CD4-positive, alpha-beta T cell treated with Interleukin-12 subunit alpha and Interleukin-12 subunit beta, for 1 hour (primary cell): ENCODE results near the gene MAP2K7.
"Not testable (repeated sequence)": the region's sequence is repeated elsewhere in the genome, so short reads cannot be mapped to it uniquely, and the experiment has no call there.

Source experiments
- DNase-seq: peaks from one replicate; pipeline ENCODE4 v3.0.0-alpha.2; 2020

The MAP2K7 gene

GRCh38 chr19:7932276-7932929 lies 28.7 kb downstream of the MAP2K7 start:
- no peak for DNase-seq

GRCh38 chr19:7932930-7933300 lies 29.2 kb downstream of the MAP2K7 start:
- DNase-seq = no peak

GRCh38 chr19:7933411-7933810 lies 29.7 kb downstream of the MAP2K7 start:
- no peak for DNase-seq

GRCh38 chr19:7933828-7934725 lies 30.4 kb downstream of the MAP2K7 start:
- no peak for DNase-seq

GRCh38 chr19:7934766-7935165 lies 31.1 kb downstream of the MAP2K7 start:
- DNase-seq = no peak

- DNase-seq = no peak
Observed at GRCh38 chr19:7940841-7941240, 37.2 kb downstream of the MAP2K7 start.

- no peak for DNase-seq
Observed at GRCh38 chr19:7941895-7942596, 38.4 kb downstream of the MAP2K7 start.

GRCh38 chr19:7942981-7943443 lies 39.3 kb downstream of the MAP2K7 start:
- no peak for DNase-seq

GRCh38 chr19:7943444-7944176 lies 39.9 kb downstream of the MAP2K7 start, which contains the start of gene TIMM44:
Gene TIMM44 (minus strand): TSS chr19:7943666. CDS start chr19:7943651, 15 bp downstream.
- peak; percentile 99 for DNase-seq

GRCh38 chr19:7944177-7944761 lies 40.6 kb downstream of the MAP2K7 start:
- peak; percentile 87 for DNase-seq

GRCh38 chr19:7947939-7948338 lies 44.3 kb downstream of the MAP2K7 start:
- no peak for DNase-seq

GRCh38 chr19:7953060-7953459 lies 49.4 kb downstream of the MAP2K7 start:
- no peak for DNase-seq

GRCh38 chr19:7953576-7953975 lies 49.9 kb downstream of the MAP2K7 start:
- no peak for DNase-seq

GRCh38 chr19:7955696-7956095 lies 52.0 kb downstream of the MAP2K7 start:
- DNase-seq = no peak

GRCh38 chr19:7959211-7959610 lies 55.5 kb downstream of the MAP2K7 start:
- no peak for DNase-seq

- not testable (repeated sequence) for DNase-seq
Observed at GRCh38 chr19:7961082-7961481, 57.4 kb downstream of the MAP2K7 start.

- no peak for DNase-seq
Observed at GRCh38 chr19:7961920-7962626, 58.4 kb downstream of the MAP2K7 start.

- no peak for DNase-seq
Observed at GRCh38 chr19:7962644-7963268, 59.1 kb downstream of the MAP2K7 start.

GRCh38 chr19:7963566-7963965 lies 59.9 kb downstream of the MAP2K7 start:
- no peak for DNase-seq
